Right lobe of liver (tissue), 4 donors: ENCODE results near the gene E2F2.

Source experiments
- CTCF ChIP-seq, 4 donors: fragments of 200-600 bp in 3 of 4; fragments of 450-650 bp in 1 of 4; IDR thresholded peaks; one replicate each; pipeline versions ENCODE4 v1.5.1 to v1.8.0; 2016 to 2022; ENCODE audit warnings: antibody characterized with exemption in 4 of 4, mild to moderate bottlenecking in 2 of 4
- POLR2A ChIP-seq: fragments of 450-650 bp; IDR thresholded peaks from one replicate; pipeline ENCODE4 v1.6.1; 2017; ENCODE audit warnings: antibody characterized with exemption, mild to moderate bottlenecking
- donor health status: DM: no; HTN: no; CAD: no.
- donor health status: DM: no; HTN: no; CAD: no.
- donor health status: DM: no; HTN: yes; CAD: no.

- TF ChIP-seq CTCF (IDR thresholded peaks at IDR 0.05) (no peak), POLR2A (no peak)
Observed at GRCh38 chr1:23524716-23525401, 6.2 kb downstream of the E2F2 start.
